CD4-positive, alpha-beta T cell (primary cell): ENCODE measurements around the gene HOXC10. TPM values are rescaled to one million over a fixed set of nuclear protein-coding genes. Genes with fewer than 3 reads are reported as not detected.

Experiments used
- ATAC-seq: fragments of 200-7000 bp; cut with Tn5 transposase; one replicate; pipeline ENCODE4 v1.10.0; 2022; ENCODE audit warnings: mild to moderate bottlenecking; ENCODE audit not compliant: poor library complexity
- CTCF ChIA-PET: fragments of 350-600 bp; sonication (Branson Sonifier 250); formaldehyde crosslinking; loops from one replicate; lab custom pipeline; 2021; ENCODE audit warnings: antibody characterized with exemption, inconsistent platforms; lab: Charles Lee
- POLR2A ChIA-PET: fragments of 350-600 bp; sonication (Branson Sonifier 250); formaldehyde crosslinking; loops from one replicate; lab custom pipeline; 2021; ENCODE audit warnings: antibody characterized with exemption, inconsistent platforms; lab: Charles Lee
- DNase-seq, 14 experiments: peaks; one replicate each; pipeline ENCODE4 v3.0.0-alpha.2; 2013 to 2020; ENCODE audit warnings: mixed read lengths in 2 of 14
- H3K27ac ChIP-seq, 2 donors: one replicate each; pipeline versions ENCODE4 v1.5.1 to v1.7.0; 2013; ENCODE audit warnings: low read length in 2 of 2, low read depth in 1 of 2, mild to moderate bottlenecking in 1 of 2
- H3K27me3 ChIP-seq, 2 experiments: 1 replicate in 1 of 2; 2 replicates in 1 of 2; pipeline versions ENCODE4 v1.6.1 to v1.7.0; 2013; ENCODE audit warnings: low read length in 2 of 2, control low read depth in 1 of 2, mild to moderate bottlenecking in 1 of 2, moderate library complexity in 1 of 2; ENCODE audit not compliant: insufficient read depth in 2 of 2, control insufficient read depth in 1 of 2
- H3K36me3 ChIP-seq: one replicate; pipeline ENCODE4 v1.6.1; 2013; ENCODE audit warnings: low read length, control low read depth; ENCODE audit not compliant: insufficient read depth
- H3K4me1 ChIP-seq: one replicate; pipeline ENCODE4 v1.6.1; 2013; ENCODE audit warnings: low read length, control low read depth; ENCODE audit not compliant: insufficient read depth
- H3K4me3 ChIP-seq: one replicate; pipeline ENCODE4 v1.5.1; 2013; ENCODE audit warnings: mild to moderate bottlenecking, low read length, moderate library complexity
- H3K9me3 ChIP-seq, 2 experiments: 1 replicate in 1 of 2; 2 replicates in 1 of 2; pipeline versions ENCODE4 v1.6.1 to v1.7.0; 2013; ENCODE audit warnings: low read length in 2 of 2, mild to moderate bottlenecking in 2 of 2, control low read depth in 1 of 2, moderate library complexity in 1 of 2; ENCODE audit not compliant: control insufficient read depth in 1 of 2, insufficient read depth in 1 of 2
- H3K27ac Mint-ChIP-seq: one replicate; pipeline ENCODE4 v1.8.0; 2020; ENCODE audit warnings: mixed read lengths
- H3K27me3 Mint-ChIP-seq: one replicate; pipeline ENCODE4 v1.8.0; 2021; ENCODE audit warnings: mixed read lengths
- H3K36me3 Mint-ChIP-seq: one replicate; pipeline ENCODE4 v1.8.0; 2021; ENCODE audit warnings: low read depth, mixed read lengths
- H3K4me1 Mint-ChIP-seq: one replicate; pipeline ENCODE4 v1.8.0; 2021; ENCODE audit warnings: low read depth, mixed read lengths
- H3K4me3 Mint-ChIP-seq: one replicate; pipeline ENCODE4 v1.8.0; 2020; ENCODE audit warnings: mild to moderate bottlenecking, mixed read lengths
- H3K9me3 Mint-ChIP-seq: one replicate; pipeline ENCODE4 v1.8.0; 2020; ENCODE audit warnings: mixed read lengths
- CTCF ChIP-seq: fragments of 200-600 bp; IDR thresholded peaks from one replicate; pipeline ENCODE4 v1.8.0; 2022; ENCODE audit warnings: antibody characterized with exemption, mild to moderate bottlenecking
- intact Hi-C, 2 experiments: fragments of 100-400 bp; cut with DNase I in 1 of 2; cut with micrococcal nuclease in 1 of 2; formaldehyde crosslinking; loops; one replicate each; pipeline versions ENCODE4 v1.15.1 to v1.9.0; 2023 to 2025; cut with DNase I, micrococcal nuclease
- total RNA-seq, 174 experiments: library from RNA in 2 of 174; stranded (reverse) in 2 of 174; gene quantifications; one replicate each; pipeline ENCODE4 v1.2.3 and lab custom pipeline; 2021 to 2026

The HOXC10 gene
- total RNA-seq, 2 experiments from 2014 or later: not detected

- ChIA-PET POLR2A (interaction anchor here (1.0 kb wide), 1 partner anchor 12 kb away, joined by 3 read pairs; no protein-coding TSS in a partner anchor), CTCF (no interaction called here)
- Histone ChIP-seq H3K27ac (no peak overlapping the region), H3K4me1 (peaks cover 42% of the 10 kb centered on the region), H3K36me3 (no peaks in the 10 kb centered on the region), H3K4me3 (no peak overlapping the region), H3K27me3 (peaks cover 86 to 100% of the 10 kb centered on the region in 2 experiments), H3K9me3 (peaks cover 0 to 65% of the 10 kb centered on the region in 2 experiments)
- no peaks in the 10 kb centered on the region for H3K9me3 Mint-ChIP-seq
- H3K4me1 Mint-ChIP-seq: peaks cover 39% of the 10 kb centered on the region
- H3K36me3 Mint-ChIP-seq: peaks cover 5% of the 10 kb centered on the region
- ATAC-seq (no peak), DNase-seq (no peak)
- intact Hi-C loops: no loop called here
- peaks cover 97% of the 10 kb centered on the region for H3K27me3 Mint-ChIP-seq
- H3K4me3 Mint-ChIP-seq: no peak overlapping the region
- TF ChIP-seq CTCF: no peak
- no peak overlapping the region for H3K27ac Mint-ChIP-seq
Measured at GRCh38 chr12:53971129-53971528, 13.8 kb upstream of the HOXC10 start.

- H3K27ac ChIP-seq: no peak overlapping the region
- peaks cover 34% of the 10 kb centered on the region for H3K4me1 Mint-ChIP-seq
- no peak overlapping the region for H3K27ac Mint-ChIP-seq
- peaks cover 97% of the 10 kb centered on the region for H3K27me3 Mint-ChIP-seq
- H3K27me3 ChIP-seq: peaks cover 86 to 100% of the 10 kb centered on the region in 2 experiments
- no peaks in the 10 kb centered on the region for H3K36me3 ChIP-seq
- H3K4me3 ChIP-seq: no peak overlapping the region
- H3K4me1 ChIP-seq: peaks cover 36% of the 10 kb centered on the region
- no peaks in the 10 kb centered on the region for H3K9me3 Mint-ChIP-seq
- DNase-seq: no peak
- H3K9me3 ChIP-seq: peaks cover 0 to 66% of the 10 kb centered on the region in 2 experiments
- intact Hi-C loops: no loop called here
- TF ChIP-seq CTCF: no peak
- H3K36me3 Mint-ChIP-seq: peaks cover 5% of the 10 kb centered on the region
- H3K4me3 Mint-ChIP-seq: no peak overlapping the region
- ChIA-PET POLR2A (interaction anchor here (1.0 kb wide), 1 partner anchor 13 kb away, joined by 3 read pairs; no protein-coding TSS in a partner anchor), CTCF (no interaction called here)
- ATAC-seq: no peak
Measured at GRCh38 chr12:53971686-53972085, 13.3 kb upstream of the HOXC10 start.

GRCh38 chr12:53972152-53972702 is 12.7 kb upstream of the HOXC10 start:
- DNase-seq: no peak
- Mint-ChIP-seq H3K4me1 (peaks cover 39% of the 10 kb centered on the region), H3K9me3 (no peaks in the 10 kb centered on the region), H3K4me3 (peak overlapping the region; percentile 38), H3K27ac (no peak overlapping the region), H3K27me3 (peaks cover 97% of the 10 kb centered on the region), H3K36me3 (peaks cover 5% of the 10 kb centered on the region)
- Histone ChIP-seq H3K36me3 (no peaks in the 10 kb centered on the region), H3K4me1 (peaks cover 31% of the 10 kb centered on the region), H3K4me3 (no peak overlapping the region), H3K27ac (no peak overlapping the region), H3K27me3 (peaks cover 86 to 100% of the 10 kb centered on the region in 2 experiments), H3K9me3 (peaks cover 0 to 66% of the 10 kb centered on the region in 2 experiments)
- intact Hi-C loops: no loop called here
- no peak for TF ChIP-seq CTCF
- ChIA-PET CTCF (no interaction called here), POLR2A (interaction anchor here (1.0 to 1.3 kb wide), 2 partner anchors 13 to 17 kb away, joined by 3 read pairs; partner anchors contain the start of gene HOXC12)
- ATAC-seq: no peak
